CD14-positive monocyte (primary cell): ENCODE data around the gene KIAA0586. TPM values are rescaled to one million over a fixed set of nuclear protein-coding genes. Genes with fewer than 3 reads are reported as not detected.
"Not testable (repeated sequence)": the region's sequence is repeated elsewhere in the genome, so short reads cannot be mapped to it uniquely, and the experiment has no call there.

Experiments used
- DNase-seq, 3 donors: peaks; one replicate each; pipeline ENCODE4 v3.0.0-alpha.2; 2011 to 2022
- H2AFZ ChIP-seq: 2 replicates; pipeline ENCODE4 v1.6.0; 2012; ENCODE audit warnings: mild to moderate bottlenecking, low read depth, low read length, inconsistent platforms; ENCODE audit not compliant: insufficient read depth, poor library complexity, severe bottlenecking
- H3K27ac ChIP-seq, 2 donors: 1 replicate in 1 of 2; 2 replicates in 1 of 2; pipeline ENCODE4 v1.5.1; 2012 to 2013; ENCODE audit warnings: low read length in 2 of 2, control low read depth in 1 of 2, inconsistent platforms in 1 of 2, low read depth in 1 of 2, mild to moderate bottlenecking in 1 of 2
- H3K27me3 ChIP-seq, 2 donors: one replicate each; pipeline versions ENCODE4 v1.6.0 to v1.6.1; 2011 to 2013; ENCODE audit warnings: low read length in 2 of 2; ENCODE audit not compliant: control insufficient read depth in 2 of 2, insufficient read depth in 2 of 2
- H3K36me3 ChIP-seq, 2 donors: replicated peaks in 1 of 2; 1 replicate in 1 of 2; 2 replicates in 1 of 2; pipeline versions ENCODE4 v1.5.1 to v1.6.1; 2012 to 2013; ENCODE audit warnings: low read length in 2 of 2, control low read depth in 1 of 2, inconsistent platforms in 1 of 2, mild to moderate bottlenecking in 1 of 2; ENCODE audit not compliant: insufficient read depth in 2 of 2, control insufficient read depth in 1 of 2
- H3K4me1 ChIP-seq, 2 donors: 1 replicate in 1 of 2; 2 replicates in 1 of 2; pipeline versions ENCODE4 v1.5.1 to v1.6.1; 2012 to 2013; ENCODE audit warnings: low read length in 2 of 2, control low read depth in 1 of 2, inconsistent platforms in 1 of 2, mild to moderate bottlenecking in 1 of 2, moderate library complexity in 1 of 2; ENCODE audit not compliant: insufficient read depth in 2 of 2, control insufficient read depth in 1 of 2
- H3K4me2 ChIP-seq: replicated peaks from 2 replicates; pipeline ENCODE3; 2012; ENCODE audit warnings: low read length, moderate library complexity, mild to moderate bottlenecking; ENCODE audit not compliant: poor library complexity, severe bottlenecking; ENCODE audit errors: extremely low read depth
- H3K4me3 ChIP-seq, 3 experiments: fragments of 200-600 bp in 1 of 3; sonication (generic) in 1 of 3; replicated peaks in 1 of 3; 1 replicate in 2 of 3; 2 replicates in 1 of 3; pipeline ENCODE4 v1.5.1; 2011 to 2013; ENCODE audit warnings: low read length in 3 of 3, mild to moderate bottlenecking in 3 of 3, control low read depth in 2 of 3, low read depth in 2 of 3, inconsistent platforms in 1 of 3, moderate library complexity in 1 of 3
- H3K79me2 ChIP-seq: 2 replicates; pipeline ENCODE4 v1.6.0; 2012; ENCODE audit warnings: mild to moderate bottlenecking, control low read depth, inconsistent platforms, low read length, moderate library complexity; ENCODE audit not compliant: insufficient read depth
- H3K9ac ChIP-seq: 2 replicates; pipeline ENCODE4 v1.6.0; 2017; ENCODE audit warnings: low read length, mild to moderate bottlenecking; ENCODE audit not compliant: insufficient read depth, poor library complexity, severe bottlenecking
- H3K9me3 ChIP-seq, 2 donors: replicated peaks in 1 of 2; 1 replicate in 1 of 2; 2 replicates in 1 of 2; pipeline versions ENCODE4 v1.5.1 to v1.6.1; 2012 to 2013; ENCODE audit warnings: low read length in 2 of 2, control low read depth in 1 of 2; ENCODE audit not compliant: control insufficient read depth in 1 of 2, insufficient read depth in 1 of 2
- H4K20me1 ChIP-seq: 2 replicates; pipeline ENCODE4 v1.6.0; 2012; ENCODE audit warnings: mild to moderate bottlenecking, low read length, control low read depth, moderate library complexity; ENCODE audit not compliant: insufficient read depth
- H3K27ac Mint-ChIP-seq, 7 donors: one replicate each; pipeline ENCODE4 v1.8.0; 2020; ENCODE audit warnings: mild to moderate bottlenecking in 7 of 7, mixed read lengths in 7 of 7, moderate library complexity in 6 of 7, inconsistent platforms in 2 of 7
- H3K27me3 Mint-ChIP-seq, 3 donors: one replicate each; pipeline ENCODE4 v1.8.0; 2021 to 2022; ENCODE audit warnings: low read depth in 3 of 3, mild to moderate bottlenecking in 3 of 3, mixed read lengths in 3 of 3, moderate library complexity in 3 of 3, inconsistent platforms in 1 of 3
- H3K36me3 Mint-ChIP-seq, 2 donors: one replicate each; pipeline ENCODE4 v1.8.0; 2020; ENCODE audit warnings: mixed read lengths in 2 of 2, inconsistent platforms in 1 of 2, mild to moderate bottlenecking in 1 of 2
- H3K4me1 Mint-ChIP-seq: one replicate; pipeline ENCODE4 v1.8.0; 2020; ENCODE audit warnings: mild to moderate bottlenecking, mixed read lengths
- H3K4me3 Mint-ChIP-seq, 2 donors: one replicate each; pipeline ENCODE4 v1.8.0; 2020; ENCODE audit warnings: mild to moderate bottlenecking in 2 of 2, mixed read lengths in 2 of 2, moderate library complexity in 1 of 2
- H3K9me3 Mint-ChIP-seq, 7 donors: one replicate each; pipeline ENCODE4 v1.8.0; 2020 to 2022; ENCODE audit warnings: mixed read lengths in 7 of 7, mild to moderate bottlenecking in 6 of 7, moderate library complexity in 6 of 7, inconsistent platforms in 2 of 7
- CTCF ChIP-seq: fragments of 200-600 bp; IDR thresholded peaks from one replicate; pipeline ENCODE4 v1.8.0; 2022; ENCODE audit warnings: antibody characterized with exemption, mild to moderate bottlenecking
- WGBS: methylation state at CpG from one replicate; pipeline ENCODE4 v1.1.5; 2013; ENCODE audit warnings: missing lambda C conversion rate; ENCODE audit not compliant: insufficient coverage; 5-methylcytosine and 5-hydroxymethylcytosine counted together
- intact Hi-C, 2 donors: fragments of 100-400 bp; cut with micrococcal nuclease; formaldehyde crosslinking; loops; one replicate each; pipeline versions ENCODE4 v1.15.0 to v1.15.1; 2023
- polyA plus RNA-seq, 3 donors: library from polyadenylated mRNA; depleted of rRNA in 1 of 3; unstranded in 2 of 3; stranded (reverse) in 1 of 3; fragments of 300-500 nt in 2 of 3; fragments of >200 nt in 1 of 3; fragmentation: Illumina TruSeq in 2 of 3; gene quantifications; 1 replicate in 2 of 3; 2 replicates in 1 of 3; pipeline ENCODE4 v1.2.3, GENCODE V29; 2012 to 2021

Gene KIAA0586
- polyA plus RNA-seq, 3 donors, result 3.4 to 7.5 (median 4.4) TPM

GRCh38 chr14:58415636-58416547 lies 11.6 kb upstream of the KIAA0586 start:
- Histone ChIP-seq H3K9me3 (no peaks in the 10 kb centered on the region), H4K20me1 (no peaks in the 10 kb centered on the region), H2AFZ (no peak overlapping the region), H3K27me3 (no peaks in the 10 kb centered on the region), H3K36me3 (peaks cover 29 to 69% of the 10 kb centered on the region in 2 donors), H3K79me2 (peaks cover 6% of the 10 kb centered on the region), H3K4me2 (no peak overlapping the region), H3K9ac (no peak overlapping the region), H3K27ac (no peak overlapping the region), H3K4me3 (no peak overlapping the region), H3K4me1 (no peaks in the 10 kb centered on the region)
- peak overlapping the region in 1 of 7 donors; percentile 6 for H3K27ac Mint-ChIP-seq
- no peaks in the 10 kb centered on the region for H3K27me3 Mint-ChIP-seq
- H3K9me3 Mint-ChIP-seq, result peaks cover 0 to 6% (median 4%) of the 10 kb centered on the region in 7 donors
- H3K4me3 Mint-ChIP-seq, result no peak overlapping the region
- no peak for TF ChIP-seq CTCF
- H3K4me1 Mint-ChIP-seq, result peaks cover 2% of the 10 kb centered on the region
- peaks cover 44 to 61% of the 10 kb centered on the region in 2 donors for H3K36me3 Mint-ChIP-seq
- WGBS, result 100% methylated on average over 6 of the region's 10 CpGs
- intact Hi-C loops, result no loop called here
- DNase-seq, result no peak

- H3K4me3 Mint-ChIP-seq, H2AFZ ChIP-seq, H4K20me1 ChIP-seq, H3K27me3 ChIP-seq, H3K9me3 Mint-ChIP-seq, H3K27me3 Mint-ChIP-seq, H3K4me2 ChIP-seq, H3K4me1 ChIP-seq, DNase-seq, H3K4me1 Mint-ChIP-seq, H3K9ac ChIP-seq, H3K9me3 ChIP-seq, intact Hi-C loops, H3K27ac ChIP-seq, H3K79me2 ChIP-seq, H3K4me3 ChIP-seq: not testable (repeated sequence)
- WGBS, result no CpG with 5 or more reads among the region's 1 CpG
- peaks cover 26 to 68% of the 10 kb centered on the region in 2 donors for H3K36me3 ChIP-seq
- Mint-ChIP-seq H3K36me3 (peaks cover 46 to 53% of the 10 kb centered on the region in 2 donors), H3K27ac (peak overlapping the region in 1 of 7 donors; percentile 73)
Measured at GRCh38 chr14:58416934-58417333, 10.6 kb upstream of the KIAA0586 start.
